Right atrium auricular region (tissue), 2 donors: ENCODE data around the gene LMOD2. TPM values are rescaled to one million over a fixed set of nuclear protein-coding genes. Genes with fewer than 3 reads are reported as not detected.
A peak's percentile ranks its signal among the peaks of the same experiment; 100 is the strongest.
"Not testable (repeated sequence)": the region's sequence is repeated elsewhere in the genome, so short reads cannot be mapped to it uniquely, and the experiment has no call there.

Source experiments
- DNase-seq: peaks from one replicate; pipeline ENCODE4 v3.0.0-alpha.2; 2019; ENCODE audit warnings: low spot score
- H3K27ac ChIP-seq, 2 donors: fragments of 200-600 bp; sonication (generic); 1 replicate in 1 of 2; 2 replicates in 1 of 2; pipeline ENCODE4 v1.5.1; 2016 to 2019
- H3K27me3 ChIP-seq, 2 donors: fragments of 200-600 bp; sonication (generic); one replicate each; pipeline versions ENCODE4 v1.5.1 to v1.6.0; 2017 to 2019
- H3K36me3 ChIP-seq: fragments of 200-600 bp; sonication (generic); one replicate; pipeline ENCODE4 v1.5.1; 2016
- H3K4me1 ChIP-seq, 2 donors: fragments of 200-600 bp; sonication (generic); one replicate each; pipeline versions ENCODE4 v1.5.1 to v1.6.0; 2017 to 2019
- H3K4me3 ChIP-seq, 2 donors: fragments of 200-600 bp; sonication (generic); 1 replicate in 1 of 2; 2 replicates in 1 of 2; pipeline ENCODE4 v1.5.1; 2017 to 2019; ENCODE audit warnings: mild to moderate bottlenecking in 1 of 2, moderate library complexity in 1 of 2
- H3K9me3 ChIP-seq, 2 donors: fragments of 200-600 bp; sonication (generic); one replicate each; pipeline ENCODE4 v1.5.1; 2019
- CTCF ChIP-seq, 2 donors: fragments of 200-600 bp; sonication (generic); IDR thresholded peaks; one replicate each; pipeline ENCODE4 v1.5.1; 2019; ENCODE audit warnings: antibody characterized with exemption in 2 of 2
- total RNA-seq, 2 donors: library from RNA; depleted of rRNA; stranded (reverse); fragments of >200 nt; gene quantifications; one replicate each; pipeline ENCODE4 v1.1.0, GENCODE V29; 2016

Gene LMOD2
- total RNA-seq, 2 donors from 2014 or later, result 374 to 493 TPM

GRCh38 chr7:123625254-123625653 is 30.4 kb upstream of the LMOD2 start:
- TF ChIP-seq CTCF (IDR thresholded peaks at IDR 0.05), result no peak
- H3K4me1 ChIP-seq, result no peaks in the 10 kb centered on the region
- H3K9me3 ChIP-seq, result no peaks in the 10 kb centered on the region
- no peak for DNase-seq
- no peak overlapping the region for H3K27ac ChIP-seq
- H3K4me3 ChIP-seq, result no peak overlapping the region
- H3K36me3 ChIP-seq, result no peaks in the 10 kb centered on the region
- no peaks in the 10 kb centered on the region for H3K27me3 ChIP-seq

GRCh38 chr7:123627851-123628250 is 27.8 kb upstream of the LMOD2 start:
- Histone ChIP-seq H3K4me1 (no peaks in the 10 kb centered on the region), H3K27ac (no peak overlapping the region), H3K36me3 (no peaks in the 10 kb centered on the region), H3K9me3 (no peaks in the 10 kb centered on the region), H3K4me3 (no peak overlapping the region), H3K27me3 (no peaks in the 10 kb centered on the region)
- no peak for DNase-seq
- TF ChIP-seq CTCF (IDR thresholded peaks at IDR 0.05), result no peak

- Histone ChIP-seq H3K27me3 (no peaks in the 10 kb centered on the region), H3K36me3 (no peaks in the 10 kb centered on the region), H3K27ac (no peak overlapping the region), H3K4me3 (no peak overlapping the region), H3K4me1 (no peaks in the 10 kb centered on the region), H3K9me3 (no peaks in the 10 kb centered on the region)
- no peak for DNase-seq
- no peak for TF ChIP-seq CTCF (IDR thresholded peaks at IDR 0.05)
Measured at GRCh38 chr7:123628829-123629228, 26.8 kb upstream of the LMOD2 start.

- Histone ChIP-seq H3K9me3 (no peaks in the 10 kb centered on the region), H3K36me3 (no peaks in the 10 kb centered on the region), H3K4me3 (no peak overlapping the region), H3K4me1 (no peaks in the 10 kb centered on the region), H3K27me3 (no peaks in the 10 kb centered on the region), H3K27ac (no peak overlapping the region)
- no peak for DNase-seq
- no peak for TF ChIP-seq CTCF (IDR thresholded peaks at IDR 0.05)
Measured at GRCh38 chr7:123629281-123629680, 26.4 kb upstream of the LMOD2 start.

GRCh38 chr7:123632808-123633207 is 22.9 kb upstream of the LMOD2 start:
- no peak for TF ChIP-seq CTCF (IDR thresholded peaks at IDR 0.05)
- H3K9me3 ChIP-seq, result no peaks in the 10 kb centered on the region
- no peaks in the 10 kb centered on the region for H3K36me3 ChIP-seq
- no peaks in the 10 kb centered on the region for H3K27me3 ChIP-seq
- H3K4me1 ChIP-seq, result peaks cover 0 to 3% of the 10 kb centered on the region in 2 donors
- H3K27ac ChIP-seq, result no peak overlapping the region
- no peak overlapping the region for H3K4me3 ChIP-seq
- DNase-seq, result no peak

- Histone ChIP-seq H3K9me3 (no peaks in the 10 kb centered on the region), H3K36me3 (no peaks in the 10 kb centered on the region), H3K27ac (peak overlapping the region in 1 of 2 donors; percentile 46), H3K4me3 (no peak overlapping the region), H3K4me1 (peaks cover 0 to 3% of the 10 kb centered on the region in 2 donors), H3K27me3 (no peaks in the 10 kb centered on the region)
- no peak for TF ChIP-seq CTCF (IDR thresholded peaks at IDR 0.05)
- DNase-seq, result no peak
Measured at GRCh38 chr7:123633553-123633952, 22.1 kb upstream of the LMOD2 start.

- not testable (repeated sequence) for H3K4me3 ChIP-seq, DNase-seq, H3K36me3 ChIP-seq, H3K4me1 ChIP-seq, H3K9me3 ChIP-seq, H3K27me3 ChIP-seq
- H3K27ac ChIP-seq, result peak overlapping the region in 1 of 2 donors; percentile 46
Measured at GRCh38 chr7:123634011-123634573, 21.6 kb upstream of the LMOD2 start.
